HG02943 (cell line): Measurements from ENCODE around the gene SLC37A4.
A peak's percentile ranks its signal among the peaks of the same experiment; 100 is the strongest.
"Not testable (repeated sequence)": the region's sequence is repeated elsewhere in the genome, so short reads cannot be mapped to it uniquely, and the experiment has no call there.

Experiments
- ATAC-seq: cut with Tn5 transposase; IDR thresholded peaks from one replicate; pipeline ENCODE4 v1.9.1; 2021; ENCODE audit warnings: mild to moderate bottlenecking, low read depth, moderate library complexity; ENCODE audit not compliant: unreplicated experiment

Gene SLC37A4

DNA sequence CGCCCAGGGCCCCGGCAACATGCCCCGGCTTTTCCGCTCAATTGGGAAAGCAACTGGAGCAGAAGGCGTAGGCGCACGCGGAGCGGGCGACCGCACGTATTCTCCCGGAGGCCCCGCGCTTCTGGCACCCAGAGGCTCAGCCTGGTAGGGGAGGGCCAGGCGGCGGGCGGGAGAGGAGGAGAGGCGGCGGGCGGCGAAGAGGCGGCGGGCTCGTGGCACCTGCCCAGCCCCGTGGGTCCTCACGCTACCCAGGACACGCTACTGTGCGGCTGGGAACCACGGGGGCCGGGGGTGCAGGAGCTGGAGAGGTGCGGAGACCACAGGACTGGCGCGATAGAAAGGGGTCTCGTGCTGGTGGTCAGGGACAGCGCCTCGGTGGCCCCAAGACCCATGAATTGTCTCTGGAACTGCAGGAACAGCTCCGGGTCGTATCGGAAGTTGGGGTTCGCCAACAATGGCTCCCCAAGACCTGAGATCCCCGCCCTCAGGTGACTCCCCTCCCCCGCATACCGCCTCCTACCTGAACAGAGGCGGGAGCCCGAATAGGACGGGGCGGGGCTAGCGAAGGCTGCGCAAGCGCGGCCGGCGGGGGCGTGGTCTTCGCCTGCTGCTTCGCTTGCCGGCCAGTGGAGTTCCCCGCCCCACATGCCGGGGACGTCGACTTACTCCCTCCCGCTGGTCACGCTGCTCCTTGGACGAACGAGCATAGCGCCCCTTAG, at the start of gene SLC37A4:
SLC37A4 (minus strand) TSS at position 549 of the 719 bp plus-strand sequence.
- ATAC-seq: peak; percentile 79

- ATAC-seq: no peak
These were observed 48.2 kb upstream of the SLC37A4 start for GRCh38 chr11:119078675-119079420.

DNA sequence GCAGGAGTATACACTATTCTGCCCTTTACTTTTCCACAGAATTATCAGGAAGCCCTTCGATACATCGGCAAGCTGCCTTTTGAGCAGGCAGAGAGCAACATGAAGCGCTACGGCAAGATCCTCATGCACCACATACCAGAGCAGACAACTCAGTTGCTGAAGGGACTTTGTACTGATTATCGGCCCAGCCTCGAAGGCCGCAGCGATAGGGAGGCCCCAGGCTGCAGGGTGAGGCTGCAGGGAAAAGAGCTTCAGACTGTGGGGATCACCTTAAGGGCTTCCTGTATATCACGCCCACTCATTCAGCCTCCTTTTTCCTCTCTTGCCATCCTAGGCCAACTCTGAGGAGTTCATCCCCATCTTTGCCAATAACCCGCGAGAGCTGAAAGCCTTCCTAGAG, 47.2 kb upstream of the SLC37A4 start:
- no peak for ATAC-seq

- peak; percentile 90 for ATAC-seq
These were observed 36.9 kb upstream of the SLC37A4 start, which contains the start of gene VPS11 for GRCh38 chr11:119067371-119068222. Gene VPS11 (plus strand): TSS chr11:119067818. CDS start chr11:119067824, 6 bp downstream.

DNA sequence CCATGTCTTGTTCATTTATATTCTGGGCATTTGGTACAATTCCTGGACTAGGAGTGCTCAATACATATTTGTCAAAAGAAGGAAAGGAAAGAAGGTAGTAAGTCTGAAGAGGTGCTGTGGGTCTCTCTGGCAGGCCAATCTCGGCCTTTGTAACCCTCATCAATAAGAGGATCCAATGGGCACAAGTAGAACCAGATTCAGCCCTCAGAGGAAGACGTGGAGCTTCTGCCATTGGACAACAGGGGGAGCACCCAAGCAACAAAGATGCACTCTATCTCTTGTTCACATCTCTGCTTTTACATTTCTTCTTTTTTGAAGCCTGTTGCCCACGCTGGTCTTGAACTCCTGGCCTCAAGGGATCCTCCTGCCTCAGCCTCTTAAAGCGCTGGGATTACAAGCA, 34.7 kb upstream of the SLC37A4 start:
- no peak for ATAC-seq

DNA sequence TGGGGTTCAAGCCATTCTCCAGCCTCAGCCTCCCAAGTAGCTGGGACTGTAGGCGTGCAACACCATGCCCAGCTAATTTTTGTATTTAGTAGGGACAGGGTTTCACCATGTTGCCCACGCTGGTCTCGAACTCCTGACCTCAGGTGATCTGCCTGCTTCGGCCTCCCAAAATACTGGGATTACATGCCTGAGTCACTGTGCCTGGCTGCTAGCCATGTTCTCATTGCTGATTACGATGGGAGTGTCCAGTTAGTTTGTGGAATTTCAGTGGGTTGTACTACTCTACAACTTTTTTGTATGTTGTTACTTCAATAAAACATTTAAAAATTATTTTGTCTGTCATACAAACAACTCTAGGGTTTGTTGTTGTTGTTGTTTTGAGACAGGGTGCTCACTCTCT, 32.1 kb upstream of the SLC37A4 start:
- ATAC-seq: no peak

- ATAC-seq: no peak
These were observed 30.6 kb upstream of the SLC37A4 start for GRCh38 chr11:119061256-119061655.

GRCh38 chr11:119059128-119059527, 28.5 kb upstream of the SLC37A4 start:
- ATAC-seq: not testable (repeated sequence)

GRCh38 chr11:119057000-119057769, 26.5 kb upstream of the SLC37A4 start, which contains the start of gene HYOU1:
Gene HYOU1 (minus strand): TSS chr11:119057205. CDS start chr11:119056160, 1,045 bp downstream.
- peak; percentile 83 for ATAC-seq

- peak; percentile 13 for ATAC-seq
These were observed 25.8 kb upstream of the SLC37A4 start for GRCh38 chr11:119056421-119056999.

- ATAC-seq: no peak
These were observed 25.2 kb upstream of the SLC37A4 start for GRCh38 chr11:119055901-119056300.

- no peak for ATAC-seq
These were observed 23.7 kb upstream of the SLC37A4 start for GRCh38 chr11:119054418-119054817.

DNA sequence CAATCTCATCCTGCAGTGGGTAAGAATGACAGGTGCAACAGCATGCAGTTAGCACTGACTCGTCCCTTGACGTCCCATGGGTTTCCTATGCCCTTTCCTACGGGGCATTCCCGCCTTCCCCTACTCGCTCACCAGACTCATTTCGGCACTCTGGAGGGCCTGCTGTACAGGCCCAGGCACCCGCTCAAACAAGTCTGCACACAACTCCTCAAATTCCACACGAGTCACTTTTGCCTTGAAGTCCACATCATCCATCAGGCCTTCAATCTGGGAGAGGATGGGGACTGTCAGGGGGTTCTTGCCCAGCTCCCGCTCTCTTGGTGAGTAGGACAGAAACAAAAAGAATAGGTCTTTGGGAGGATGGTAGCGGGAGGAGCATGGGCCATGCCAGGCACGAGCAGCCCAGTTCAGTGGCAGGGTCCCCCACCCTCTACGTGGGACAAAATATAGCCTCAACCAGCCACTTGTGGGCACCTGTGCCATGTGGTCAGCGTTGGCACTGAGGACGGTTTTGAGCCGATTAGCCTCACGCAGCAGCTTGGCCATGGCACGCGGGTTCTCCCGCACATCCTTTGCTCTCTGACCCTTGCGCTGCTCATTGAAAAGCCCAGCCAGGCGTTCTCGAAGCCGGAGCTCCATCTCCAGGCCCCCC, 21.6 kb upstream of the SLC37A4 start:
- no peak for ATAC-seq

GRCh38 chr11:119051440-119052162, 20.9 kb upstream of the SLC37A4 start:
- no peak for ATAC-seq

GRCh38 chr11:119049081-119049480, 18.4 kb upstream of the SLC37A4 start:
- ATAC-seq: no peak

DNA sequence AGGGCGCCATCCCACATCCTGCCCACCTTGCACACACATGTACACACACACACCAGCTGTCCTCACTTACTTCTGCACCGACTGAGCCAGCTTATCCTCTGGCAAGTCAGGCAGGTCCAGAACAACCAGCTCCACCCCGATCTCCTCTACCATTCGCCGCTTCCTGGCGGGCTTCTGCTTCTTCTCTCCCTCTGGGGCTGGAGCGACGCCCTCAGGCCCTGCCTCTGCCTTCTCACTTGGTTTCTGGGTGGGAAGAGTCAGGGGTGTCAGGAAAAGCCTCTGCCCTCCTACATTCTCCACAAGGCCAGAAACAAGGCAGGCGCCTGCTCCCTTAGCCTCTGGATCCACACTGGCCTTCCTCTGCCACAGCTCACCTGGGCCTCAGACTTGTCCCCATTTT, 18.0 kb upstream of the SLC37A4 start:
- no peak for ATAC-seq

DNA sequence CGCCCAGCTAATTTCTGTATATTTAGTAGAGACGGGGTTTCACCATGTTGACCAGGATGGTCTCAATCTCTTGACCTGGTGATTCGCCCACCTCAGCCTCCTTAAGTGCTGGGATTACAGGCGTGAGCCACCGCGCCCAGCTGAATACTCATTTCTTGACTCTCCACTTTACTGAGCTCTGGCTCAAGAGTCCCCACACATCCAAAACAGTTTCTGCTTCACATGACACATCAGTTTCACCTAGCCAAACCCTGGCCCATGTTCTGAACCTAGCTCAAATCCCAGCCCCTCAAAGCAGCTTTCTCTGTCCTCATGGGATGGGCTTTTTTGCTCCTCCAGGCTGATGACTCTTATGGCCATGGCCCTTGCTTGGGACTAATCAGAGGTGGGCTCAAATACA, 16.5 kb upstream of the SLC37A4 start:
- ATAC-seq: no peak

DNA sequence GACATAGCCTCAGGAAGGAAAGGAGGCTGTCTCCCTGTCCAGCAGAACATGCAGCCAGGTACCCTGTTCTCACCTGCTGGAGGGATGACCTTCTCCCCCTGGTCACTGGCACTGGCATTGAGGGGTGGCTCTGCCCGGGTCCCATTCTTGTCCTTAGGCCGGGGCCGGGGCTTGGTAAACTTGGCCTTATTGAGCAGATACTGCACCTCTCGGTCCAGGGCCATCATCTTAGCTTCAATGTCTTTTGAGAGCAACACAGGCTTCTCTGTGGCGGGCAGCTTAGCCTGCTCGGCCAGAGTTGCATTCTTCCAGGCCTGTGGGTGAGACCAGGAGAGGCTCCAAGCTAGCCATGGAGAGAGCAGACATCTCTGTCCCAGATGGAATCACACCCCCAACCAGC, 15.8 kb upstream of the SLC37A4 start:
- ATAC-seq: no peak

DNA sequence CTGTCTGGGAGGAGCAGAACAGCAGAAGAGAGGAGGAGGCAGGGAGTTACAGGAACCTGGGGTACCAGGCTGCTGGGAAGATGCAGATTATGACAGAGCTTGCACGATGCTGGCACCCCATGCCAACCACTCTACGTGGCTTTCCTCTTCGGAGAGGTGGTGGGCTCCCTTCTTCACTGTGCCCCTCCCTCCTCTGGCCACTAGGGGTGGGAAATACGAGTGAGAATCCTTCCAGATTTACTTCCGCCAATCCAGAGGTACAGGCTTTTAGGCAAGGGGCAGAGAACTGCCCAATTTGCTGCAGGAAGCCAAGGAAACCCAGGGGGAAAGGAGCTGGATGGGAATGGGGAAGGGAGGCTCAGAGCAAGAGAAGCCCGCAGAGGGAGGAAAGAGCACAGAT, 14.0 kb upstream of the SLC37A4 start:
- ATAC-seq: no peak
